ENCODE results near the gene ZSWIM3. TPM values are rescaled to one million over a fixed set of nuclear protein-coding genes. Genes with fewer than 3 reads are reported as not detected.

ZSWIM3 gene
- total and polyA plus RNA-seq, 2 of the 13 experiments (the other 11 are each of a cell fraction or from before 2014, with no cell fraction given) = 5.2 to 5.8 TPM

DNA sequence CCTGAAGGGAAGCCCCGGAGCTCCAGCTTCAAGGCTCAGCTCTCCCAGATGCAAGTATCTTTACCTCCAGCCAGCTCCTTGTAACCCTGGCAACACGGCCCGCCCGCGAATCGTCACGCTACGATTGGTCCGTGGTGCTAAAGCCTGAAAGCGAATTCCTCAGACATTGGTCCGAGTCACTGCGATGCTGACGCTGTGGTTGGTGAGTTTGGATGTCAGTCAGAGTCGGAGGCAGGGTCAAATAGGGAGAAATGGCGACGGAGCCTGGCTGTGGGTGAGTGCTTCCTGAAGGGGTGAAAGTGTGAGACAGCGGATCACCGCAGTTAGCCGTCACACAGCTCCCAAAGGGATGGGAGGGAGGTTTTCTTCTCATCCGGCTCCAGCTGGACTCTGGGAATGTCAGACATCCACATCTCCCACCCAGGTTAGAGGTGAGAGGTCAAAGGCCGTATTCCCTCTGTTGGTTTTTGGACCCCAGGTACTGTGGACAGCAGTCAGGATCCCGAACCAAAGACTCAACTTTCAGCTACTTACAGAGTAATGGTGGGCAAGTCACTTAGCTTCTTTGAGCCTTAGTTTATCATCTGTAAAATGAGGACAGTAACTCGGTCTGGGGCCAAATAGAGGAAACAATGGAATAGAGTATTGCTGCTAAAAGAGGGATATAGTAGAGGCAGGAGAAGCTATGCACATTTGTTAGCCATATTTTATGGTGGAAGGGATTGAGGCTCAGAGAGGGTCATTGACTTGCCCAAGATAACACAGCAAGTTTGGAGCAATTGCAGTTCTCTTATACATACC is 23.8 kb downstream of the ZSWIM3 start, which contains the start of gene ZSWIM1 (continued):
- TF ChIP-seq, protein P1, sequence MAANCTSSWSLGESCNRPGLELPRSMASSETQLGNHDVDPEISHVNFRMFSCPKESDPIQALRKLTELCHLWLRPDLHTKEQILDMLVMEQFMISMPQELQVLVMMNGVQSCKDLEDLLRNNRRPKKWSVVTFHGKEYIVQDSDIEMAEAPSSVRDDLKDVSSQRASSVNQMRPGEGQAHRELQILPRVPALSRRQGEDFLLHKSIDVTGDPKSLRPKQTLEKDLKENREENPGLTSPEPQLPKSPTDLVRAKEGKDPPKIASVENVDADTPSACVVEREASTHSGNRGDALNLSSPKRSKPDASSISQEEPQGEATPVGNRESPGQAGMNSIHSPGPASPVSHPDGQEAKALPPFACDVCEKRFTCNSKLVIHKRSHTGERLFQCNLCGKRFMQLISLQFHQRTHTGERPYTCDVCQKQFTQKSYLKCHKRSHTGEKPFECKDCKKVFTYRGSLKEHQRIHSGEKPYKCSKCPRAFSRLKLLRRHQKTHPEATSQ (CRISPR knock-in tag; IDR thresholded peaks at IDR 0.05; ENCODE audit: borderline replicate concordance) = peak; percentile 70; the same call in 1 of the 2 replicates
- TF ChIP-seq FOXA1 (IDR thresholded peaks at IDR 0.05) (no peak), FOXA1 (CRISPR knock-in tag; IDR thresholded peaks at IDR 0.05) (no peak; the same call in 1 of the 2 replicates), RBM22 (optimal IDR thresholded peaks at IDR 0.05; ENCODE audit: low read length) (peak; percentile 100), SMAD3 (CRISPR knock-in tag; IDR thresholded peaks at IDR 0.05) (peak; percentile 77), ZSCAN20 (CRISPR knock-in tag; IDR thresholded peaks at IDR 0.05; ENCODE audit: borderline replicate concordance) (no peak), GATA4 (IDR thresholded peaks at IDR 0.05; ENCODE audit: borderline replicate concordance, low read depth) (peak; percentile 75; the same call in 1 of the 2 replicates), ZFP37 (CRISPR knock-in tag; IDR thresholded peaks at IDR 0.05; ENCODE audit: borderline replicate concordance) (0 out of 2 replicates have a peak, but pooled peaks have one; percentile 56), U2AF2 (IDR thresholded peaks at IDR 0.05; ENCODE audit: low read depth, low read length) (peak; percentile 95), RXRB (CRISPR knock-in tag; IDR thresholded peaks at IDR 0.05; ENCODE audit: borderline replicate concordance) (peak; percentile 82)
- TF ChIP-seq, protein P2, sequence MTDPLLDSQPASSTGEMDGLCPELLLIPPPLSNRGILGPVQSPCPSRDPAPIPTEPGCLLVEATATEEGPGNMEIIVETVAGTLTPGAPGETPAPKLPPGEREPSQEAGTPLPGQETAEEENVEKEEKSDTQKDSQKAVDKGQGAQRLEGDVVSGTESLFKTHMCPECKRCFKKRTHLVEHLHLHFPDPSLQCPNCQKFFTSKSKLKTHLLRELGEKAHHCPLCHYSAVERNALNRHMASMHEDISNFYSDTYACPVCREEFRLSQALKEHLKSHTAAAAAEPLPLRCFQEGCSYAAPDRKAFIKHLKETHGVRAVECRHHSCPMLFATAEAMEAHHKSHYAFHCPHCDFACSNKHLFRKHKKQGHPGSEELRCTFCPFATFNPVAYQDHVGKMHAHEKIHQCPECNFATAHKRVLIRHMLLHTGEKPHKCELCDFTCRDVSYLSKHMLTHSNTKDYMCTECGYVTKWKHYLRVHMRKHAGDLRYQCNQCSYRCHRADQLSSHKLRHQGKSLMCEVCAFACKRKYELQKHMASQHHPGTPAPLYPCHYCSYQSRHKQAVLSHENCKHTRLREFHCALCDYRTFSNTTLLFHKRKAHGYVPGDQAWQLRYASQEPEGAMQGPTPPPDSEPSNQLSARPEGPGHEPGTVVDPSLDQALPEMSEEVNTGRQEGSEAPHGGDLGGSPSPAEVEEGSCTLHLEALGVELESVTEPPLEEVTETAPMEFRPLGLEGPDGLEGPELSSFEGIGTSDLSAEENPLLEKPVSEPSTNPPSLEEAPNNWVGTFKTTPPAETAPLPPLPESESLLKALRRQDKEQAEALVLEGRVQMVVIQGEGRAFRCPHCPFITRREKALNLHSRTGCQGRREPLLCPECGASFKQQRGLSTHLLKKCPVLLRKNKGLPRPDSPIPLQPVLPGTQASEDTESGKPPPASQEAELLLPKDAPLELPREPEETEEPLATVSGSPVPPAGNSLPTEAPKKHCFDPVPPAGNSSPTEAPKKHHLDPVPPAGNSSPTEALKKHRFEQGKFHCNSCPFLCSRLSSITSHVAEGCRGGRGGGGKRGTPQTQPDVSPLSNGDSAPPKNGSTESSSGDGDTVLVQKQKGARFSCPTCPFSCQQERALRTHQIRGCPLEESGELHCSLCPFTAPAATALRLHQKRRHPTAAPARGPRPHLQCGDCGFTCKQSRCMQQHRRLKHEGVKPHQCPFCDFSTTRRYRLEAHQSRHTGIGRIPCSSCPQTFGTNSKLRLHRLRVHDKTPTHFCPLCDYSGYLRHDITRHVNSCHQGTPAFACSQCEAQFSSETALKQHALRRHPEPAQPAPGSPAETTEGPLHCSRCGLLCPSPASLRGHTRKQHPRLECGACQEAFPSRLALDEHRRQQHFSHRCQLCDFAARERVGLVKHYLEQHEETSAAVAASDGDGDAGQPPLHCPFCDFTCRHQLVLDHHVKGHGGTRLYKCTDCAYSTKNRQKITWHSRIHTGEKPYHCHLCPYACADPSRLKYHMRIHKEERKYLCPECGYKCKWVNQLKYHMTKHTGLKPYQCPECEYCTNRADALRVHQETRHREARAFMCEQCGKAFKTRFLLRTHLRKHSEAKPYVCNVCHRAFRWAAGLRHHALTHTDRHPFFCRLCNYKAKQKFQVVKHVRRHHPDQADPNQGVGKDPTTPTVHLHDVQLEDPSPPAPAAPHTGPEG (CRISPR knock-in tag; IDR thresholded peaks at IDR 0.05) = peak; percentile 83; the same call in 1 of the 2 replicates
- TF ChIP-seq, protein P3, sequence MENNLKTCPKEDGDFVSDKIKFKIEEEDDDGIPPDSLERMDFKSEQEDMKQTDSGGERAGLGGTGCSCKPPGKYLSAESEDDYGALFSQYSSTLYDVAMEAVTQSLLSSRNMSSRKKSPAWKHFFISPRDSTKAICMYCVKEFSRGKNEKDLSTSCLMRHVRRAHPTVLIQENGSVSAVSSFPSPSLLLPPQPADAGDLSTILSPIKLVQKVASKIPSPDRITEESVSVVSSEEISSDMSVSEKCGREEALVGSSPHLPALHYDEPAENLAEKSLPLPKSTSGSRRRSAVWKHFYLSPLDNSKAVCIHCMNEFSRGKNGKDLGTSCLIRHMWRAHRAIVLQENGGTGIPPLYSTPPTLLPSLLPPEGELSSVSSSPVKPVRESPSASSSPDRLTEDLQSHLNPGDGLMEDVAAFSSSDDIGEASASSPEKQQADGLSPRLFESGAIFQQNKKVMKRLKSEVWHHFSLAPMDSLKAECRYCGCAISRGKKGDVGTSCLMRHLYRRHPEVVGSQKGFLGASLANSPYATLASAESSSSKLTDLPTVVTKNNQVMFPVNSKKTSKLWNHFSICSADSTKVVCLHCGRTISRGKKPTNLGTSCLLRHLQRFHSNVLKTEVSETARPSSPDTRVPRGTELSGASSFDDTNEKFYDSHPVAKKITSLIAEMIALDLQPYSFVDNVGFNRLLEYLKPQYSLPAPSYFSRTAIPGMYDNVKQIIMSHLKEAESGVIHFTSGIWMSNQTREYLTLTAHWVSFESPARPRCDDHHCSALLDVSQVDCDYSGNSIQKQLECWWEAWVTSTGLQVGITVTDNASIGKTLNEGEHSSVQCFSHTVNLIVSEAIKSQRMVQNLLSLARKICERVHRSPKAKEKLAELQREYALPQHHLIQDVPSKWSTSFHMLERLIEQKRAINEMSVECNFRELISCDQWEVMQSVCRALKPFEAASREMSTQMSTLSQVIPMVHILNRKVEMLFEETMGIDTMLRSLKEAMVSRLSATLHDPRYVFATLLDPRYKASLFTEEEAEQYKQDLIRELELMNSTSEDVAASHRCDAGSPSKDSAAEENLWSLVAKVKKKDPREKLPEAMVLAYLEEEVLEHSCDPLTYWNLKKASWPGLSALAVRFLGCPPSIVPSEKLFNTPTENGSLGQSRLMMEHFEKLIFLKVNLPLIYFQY (CRISPR knock-in tag; IDR thresholded peaks at IDR 0.05; ENCODE audit: borderline replicate concordance) = peak; percentile 77
- TF ChIP-seq, protein P4, sequence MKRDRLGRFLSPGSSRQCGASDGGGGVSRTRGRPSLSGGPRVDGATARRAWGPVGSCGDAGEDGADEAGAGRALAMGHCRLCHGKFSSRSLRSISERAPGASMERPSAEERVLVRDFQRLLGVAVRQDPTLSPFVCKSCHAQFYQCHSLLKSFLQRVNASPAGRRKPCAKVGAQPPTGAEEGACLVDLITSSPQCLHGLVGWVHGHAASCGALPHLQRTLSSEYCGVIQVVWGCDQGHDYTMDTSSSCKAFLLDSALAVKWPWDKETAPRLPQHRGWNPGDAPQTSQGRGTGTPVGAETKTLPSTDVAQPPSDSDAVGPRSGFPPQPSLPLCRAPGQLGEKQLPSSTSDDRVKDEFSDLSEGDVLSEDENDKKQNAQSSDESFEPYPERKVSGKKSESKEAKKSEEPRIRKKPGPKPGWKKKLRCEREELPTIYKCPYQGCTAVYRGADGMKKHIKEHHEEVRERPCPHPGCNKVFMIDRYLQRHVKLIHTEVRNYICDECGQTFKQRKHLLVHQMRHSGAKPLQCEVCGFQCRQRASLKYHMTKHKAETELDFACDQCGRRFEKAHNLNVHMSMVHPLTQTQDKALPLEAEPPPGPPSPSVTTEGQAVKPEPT (CRISPR knock-in tag; IDR thresholded peaks at IDR 0.05; ENCODE audit: low read depth) = peak; percentile 85; the same call in 1 of the 2 replicates

Data from HepG2 (cell line).